Hepatocyte (in vitro differentiated cells): Measurements from ENCODE around the gene PRMT3. TPM values are rescaled to one million over a fixed set of nuclear protein-coding genes. Genes with fewer than 3 reads are reported as not detected.

Experiments used
- DNase-seq: peaks from one replicate; pipeline ENCODE4 v3.0.0-alpha.2; 2016; ENCODE audit warnings: low spot score
- H2AFZ ChIP-seq: fragments of 200-600 bp; sonication (generic); 2 replicates; pipeline ENCODE4 v1.6.0; 2016; ENCODE audit warnings: antibody characterized with exemption, mild to moderate bottlenecking
- H3K27ac ChIP-seq: fragments of 200-600 bp; sonication (generic); 2 replicates; pipeline ENCODE4 v1.5.1; 2016; ENCODE audit warnings: mild to moderate bottlenecking
- H3K27me3 ChIP-seq: fragments of 200-600 bp; sonication (generic); 2 replicates; pipeline ENCODE4 v1.6.1; 2016
- H3K36me3 ChIP-seq: fragments of 200-600 bp; sonication (generic); replicated peaks from 2 replicates; pipeline ENCODE4 v1.5.1; 2016; ENCODE audit warnings: low read depth; ENCODE audit not compliant: insufficient read depth
- H3K4me1 ChIP-seq: fragments of 200-600 bp; sonication (generic); 2 replicates; pipeline ENCODE4 v1.5.1; 2016; ENCODE audit warnings: mild to moderate bottlenecking, moderate library complexity; ENCODE audit not compliant: insufficient read depth
- H3K4me2 ChIP-seq: fragments of 200-600 bp; sonication (generic); 2 replicates; pipeline ENCODE4 v1.6.0; 2016
- H3K4me3 ChIP-seq: fragments of 200-600 bp; sonication (generic); 2 replicates; pipeline ENCODE4 v1.5.1; 2016; ENCODE audit warnings: mild to moderate bottlenecking
- H3K79me2 ChIP-seq: fragments of 200-600 bp; sonication (generic); 2 replicates; pipeline ENCODE4 v1.6.0; 2017; ENCODE audit warnings: mild to moderate bottlenecking
- H3K9me2 ChIP-seq: fragments of 200-600 bp; sonication (generic); replicated peaks from 2 replicates; pipeline ENCODE4 v1.6.0; 2017; ENCODE audit warnings: mild to moderate bottlenecking; ENCODE audit not compliant: insufficient read depth
- H3K9me3 ChIP-seq: fragments of 200-600 bp; sonication (generic); 2 replicates; pipeline ENCODE4 v1.5.1; 2016; ENCODE audit warnings: low read depth, mild to moderate bottlenecking
- H4K20me1 ChIP-seq: fragments of 200-600 bp; sonication (generic); 2 replicates; pipeline ENCODE4 v1.6.0; 2016; ENCODE audit warnings: mild to moderate bottlenecking; ENCODE audit not compliant: insufficient read depth, poor library complexity, severe bottlenecking
- CTCF ChIP-seq: fragments of 200-600 bp; sonication (generic); IDR thresholded peaks from 2 replicates; pipeline ENCODE4 v1.5.1; 2016; ENCODE audit warnings: antibody characterized with exemption, mild to moderate bottlenecking; ENCODE audit not compliant: poor library complexity
- EZH2 ChIP-seq: fragments of 200-600 bp; sonication (generic); IDR thresholded peaks from 2 replicates; pipeline ENCODE4 v1.6.1; 2016; ENCODE audit warnings: antibody characterized with exemption, mild to moderate bottlenecking, borderline replicate concordance
- EZH2phosphoT487 ChIP-seq: fragments of 200-600 bp; sonication (generic); IDR thresholded peaks from one replicate; pipeline ENCODE4 v1.6.1; 2018; ENCODE audit warnings: antibody characterized with exemption, mild to moderate bottlenecking, low read depth, moderate library complexity; ENCODE audit not compliant: unreplicated experiment, severe bottlenecking
- WGBS: methylation state at CpG from one replicate; pipeline ENCODE4 v1.1.6; 2016; ENCODE audit warnings: low lambda C conversion rate; ENCODE audit errors: missing lambda C conversion rate; 5-methylcytosine and 5-hydroxymethylcytosine counted together
- polyA plus RNA-seq: library from polyadenylated mRNA; unstranded; fragments of >200 nt; fragmentation: Nextera tagmentation; extraction: Ambion mirVana; gene quantifications from 2 replicates; pipeline ENCODE4 v1.2.1, GENCODE V29; 2016
- total RNA-seq: library from RNA; depleted of rRNA; stranded (reverse); fragments of >200 nt; gene quantifications from 2 replicates; pipeline ENCODE4 v1.2.3, GENCODE V29; 2014

The PRMT3 gene
- total and polyA plus RNA-seq, 2 experiments from 2014 or later = 9.5 to 18.8 TPM

DNA sequence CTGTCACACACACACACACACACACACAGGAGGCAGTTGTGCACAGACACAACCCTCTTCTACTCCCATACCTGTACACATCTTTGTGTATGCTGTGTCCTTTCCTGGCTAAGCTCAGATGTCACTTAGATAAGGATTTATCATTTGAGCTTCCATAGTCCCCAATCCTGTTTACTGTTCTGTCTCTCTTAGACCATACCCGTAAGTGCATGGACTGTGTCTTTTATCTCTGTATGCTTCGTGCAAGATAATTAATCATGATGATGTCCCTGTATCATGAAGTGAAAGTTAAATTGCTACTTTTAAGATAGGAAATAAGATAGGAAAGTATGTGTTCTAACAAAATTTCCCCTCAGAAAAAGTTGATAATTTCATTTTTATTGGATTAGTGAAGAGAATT is 30.3 kb downstream of the PRMT3 start:
- Histone ChIP-seq H3K36me3 (no peaks in the 10 kb centered on the region), H3K4me3 (no peak overlapping the region), H3K27ac (no peak overlapping the region), H3K9me3 (no peaks in the 10 kb centered on the region), H3K9me2 (no peaks in the 10 kb centered on the region), H3K4me1 (no peaks in the 10 kb centered on the region), H4K20me1 (no peaks in the 10 kb centered on the region), H2AFZ (no peak overlapping the region), H3K4me2 (no peak overlapping the region), H3K27me3 (no peaks in the 10 kb centered on the region), H3K79me2 (no peaks in the 10 kb centered on the region)
- TF ChIP-seq EZH2phosphoT487 = no peak
- TF ChIP-seq EZH2 = no peak
- TF ChIP-seq CTCF = no peak
- 73% methylated on average over 2 of the region's 2 CpGs for WGBS
- no peak for DNase-seq

DNA sequence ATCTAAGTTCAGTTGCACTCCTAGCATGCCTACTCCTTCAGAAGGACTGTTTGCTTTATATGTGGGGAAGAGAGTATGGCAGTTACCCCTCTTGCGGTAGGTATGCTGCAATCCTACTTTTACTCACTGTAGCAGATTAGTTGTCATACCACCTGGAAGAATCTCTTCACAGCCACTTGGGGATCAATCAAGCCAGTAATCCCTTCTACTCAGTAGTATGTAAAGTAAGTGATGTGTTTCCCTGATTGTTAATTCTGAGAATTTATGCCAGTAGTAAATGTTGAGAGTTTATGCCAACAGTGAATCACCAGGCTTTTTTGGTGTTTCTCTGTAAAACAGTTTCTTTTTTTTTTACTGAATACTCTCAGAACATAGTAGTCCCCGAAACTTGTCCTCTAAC is 34.4 kb downstream of the PRMT3 start:
- Histone ChIP-seq H3K4me3 (no peak overlapping the region), H3K27me3 (no peaks in the 10 kb centered on the region), H3K27ac (no peak overlapping the region), H3K9me2 (no peaks in the 10 kb centered on the region), H2AFZ (no peak overlapping the region), H3K4me1 (no peaks in the 10 kb centered on the region), H3K36me3 (no peaks in the 10 kb centered on the region), H4K20me1 (no peaks in the 10 kb centered on the region), H3K79me2 (no peaks in the 10 kb centered on the region), H3K4me2 (no peak overlapping the region), H3K9me3 (no peaks in the 10 kb centered on the region)
- TF ChIP-seq EZH2 = no peak
- no peak for TF ChIP-seq EZH2phosphoT487
- no peak for TF ChIP-seq CTCF
- 98% methylated on average over 2 of the region's 2 CpGs for WGBS
- DNase-seq = no peak

DNA sequence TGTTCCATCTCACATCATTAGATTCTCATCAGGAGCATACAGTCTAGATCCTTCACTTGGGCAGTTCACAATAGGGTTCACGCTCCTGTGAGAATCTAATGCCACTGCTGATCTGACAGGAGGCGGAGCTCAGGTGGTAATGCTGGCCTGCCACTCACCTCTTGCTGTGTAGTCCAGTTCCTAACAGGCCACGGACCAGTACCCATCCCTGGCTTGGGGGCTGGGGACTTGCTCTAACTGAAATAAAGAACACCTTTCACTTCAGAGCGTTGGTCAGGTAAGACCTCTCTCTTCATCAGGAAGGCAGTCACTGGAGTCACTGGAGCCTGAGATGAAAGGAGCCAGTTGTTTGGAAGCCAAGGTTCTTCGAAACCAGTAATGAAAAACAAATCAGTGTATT is 41.7 kb downstream of the PRMT3 start:
- H3K9me2 ChIP-seq = no peaks in the 10 kb centered on the region
- TF ChIP-seq CTCF = no peak
- no peak for TF ChIP-seq EZH2phosphoT487
- no peak for TF ChIP-seq EZH2
- H3K27ac ChIP-seq = no peak overlapping the region
- no peak overlapping the region for H2AFZ ChIP-seq
- H4K20me1 ChIP-seq = no peaks in the 10 kb centered on the region
- H3K9me3 ChIP-seq = no peaks in the 10 kb centered on the region
- no peaks in the 10 kb centered on the region for H3K4me1 ChIP-seq
- no peaks in the 10 kb centered on the region for H3K27me3 ChIP-seq
- H3K36me3 ChIP-seq = no peaks in the 10 kb centered on the region
- no peaks in the 10 kb centered on the region for H3K79me2 ChIP-seq
- no peak overlapping the region for H3K4me3 ChIP-seq
- no peak overlapping the region for H3K4me2 ChIP-seq
- no peak for DNase-seq
- 92% methylated on average over 5 of the region's 5 CpGs for WGBS

GRCh38 chr11:20438637-20439036 is 51.1 kb downstream of the PRMT3 start:
- no peaks in the 10 kb centered on the region for H3K9me2 ChIP-seq
- DNase-seq = no peak
- H3K9me3 ChIP-seq = no peaks in the 10 kb centered on the region
- H3K4me1 ChIP-seq = no peaks in the 10 kb centered on the region
- H3K4me3 ChIP-seq = no peak overlapping the region
- no peaks in the 10 kb centered on the region for H3K79me2 ChIP-seq
- no peak overlapping the region for H3K4me2 ChIP-seq
- no peak overlapping the region for H2AFZ ChIP-seq
- no peaks in the 10 kb centered on the region for H3K36me3 ChIP-seq
- no peaks in the 10 kb centered on the region for H3K27me3 ChIP-seq
- H4K20me1 ChIP-seq = no peaks in the 10 kb centered on the region
- 97% methylated on average over 2 of the region's 2 CpGs for WGBS
- no peak overlapping the region for H3K27ac ChIP-seq
- TF ChIP-seq EZH2phosphoT487 = no peak
- TF ChIP-seq EZH2 = no peak
- TF ChIP-seq CTCF = no peak
